Loucy (cell line): Measurements from ENCODE around the gene CISD1.

Experiments used
- H2AFZ ChIP-seq: fragments of 200-600 bp; sonication (generic); 2 replicates; pipeline ENCODE4 v1.6.0; 2016; ENCODE audit warnings: antibody characterized with exemption, mild to moderate bottlenecking, low read length, moderate library complexity
- H3F3A ChIP-seq: fragments of 200-600 bp; 2 replicates; pipeline ENCODE4 v1.6.0; 2016; ENCODE audit warnings: antibody characterized with exemption, low read depth, mild to moderate bottlenecking
- H3K27me3 ChIP-seq: fragments of 200-600 bp; sonication (generic); 2 replicates; pipeline ENCODE4 v1.6.1; 2014; ENCODE audit warnings: low read length, mild to moderate bottlenecking; ENCODE audit not compliant: insufficient read depth, poor library complexity, severe bottlenecking
- H3K36me3 ChIP-seq: fragments of 200-600 bp; sonication (generic); 2 replicates; pipeline ENCODE4 v1.6.1; 2016; ENCODE audit warnings: low read length; ENCODE audit not compliant: insufficient read depth
- H3K4me1 ChIP-seq: fragments of 200-600 bp; sonication (generic); 2 replicates; pipeline ENCODE4 v1.5.1; 2014; ENCODE audit warnings: low read length, mild to moderate bottlenecking; ENCODE audit not compliant: insufficient read depth, poor library complexity, severe bottlenecking
- H3K4me2 ChIP-seq: fragments of 200-600 bp; sonication (generic); 2 replicates; pipeline ENCODE4 v1.6.0; 2014; ENCODE audit warnings: antibody characterized with exemption, low read length, low read depth, mild to moderate bottlenecking; ENCODE audit not compliant: poor library complexity, severe bottlenecking
- H3K4me3 ChIP-seq: fragments of 200-600 bp; sonication (generic); 2 replicates; pipeline ENCODE4 v1.5.1; 2014; ENCODE audit warnings: low read length, mild to moderate bottlenecking, mixed read lengths; ENCODE audit not compliant: poor library complexity, severe bottlenecking
- H3K79me2 ChIP-seq: fragments of 200-600 bp; sonication (generic); 2 replicates; pipeline ENCODE4 v1.6.1; 2014; ENCODE audit warnings: low read length; ENCODE audit not compliant: insufficient read depth
- H3K9ac ChIP-seq: fragments of 200-600 bp; sonication (generic); 2 replicates; pipeline ENCODE4 v1.6.0; 2014; ENCODE audit warnings: mild to moderate bottlenecking, low read depth, low read length, moderate library complexity; ENCODE audit not compliant: poor library complexity, severe bottlenecking
- H3K9me2 ChIP-seq: fragments of 200-600 bp; sonication (generic); replicated peaks from 2 replicates; pipeline ENCODE4 v1.6.1; 2016; ENCODE audit warnings: low read depth, low read length, mixed read lengths
- H3K9me3 ChIP-seq: fragments of 200-600 bp; sonication (generic); 2 replicates; pipeline ENCODE4 v1.6.1; 2014; ENCODE audit warnings: mild to moderate bottlenecking, antibody characterized with exemption, low read length, low read depth; ENCODE audit not compliant: insufficient read depth
- H4K20me1 ChIP-seq: fragments of 200-600 bp; sonication (generic); 2 replicates; pipeline ENCODE4 v1.6.0; 2014; ENCODE audit warnings: antibody characterized with exemption, low read length, mild to moderate bottlenecking; ENCODE audit not compliant: insufficient read depth, poor library complexity, severe bottlenecking
- CTCF ChIP-seq: fragments of 200-600 bp; sonication (generic); conservative IDR thresholded peaks from 2 replicates; pipeline ENCODE4 v1.5.1; 2014; ENCODE audit warnings: mild to moderate bottlenecking, antibody characterized with exemption, low read length
- EZH2phosphoT487 ChIP-seq: fragments of 200-600 bp; IDR thresholded peaks from 2 replicates; pipeline ENCODE4 v1.6.1; 2018; ENCODE audit warnings: antibody characterized with exemption, mild to moderate bottlenecking, moderate library complexity, borderline replicate concordance

The CISD1 gene

GRCh38 chr10:58322835-58323209 is 53.9 kb downstream of the CISD1 start:
- H3K79me2 ChIP-seq = no peaks in the 10 kb centered on the region
- H3K9ac ChIP-seq = no peak overlapping the region
- H3K9me3 ChIP-seq = no peaks in the 10 kb centered on the region
- TF ChIP-seq EZH2phosphoT487 (no peak), CTCF (no peak)
- no peak overlapping the region for H3K4me2 ChIP-seq
- no peaks in the 10 kb centered on the region; the same call in 1 of the 2 replicates for H3K9me2 ChIP-seq
- peaks cover 4% of the 10 kb centered on the region for H3K4me1 ChIP-seq
- H3K36me3 ChIP-seq = no peaks in the 10 kb centered on the region
- no peaks in the 10 kb centered on the region for H3K27me3 ChIP-seq
- no peaks in the 10 kb centered on the region for H4K20me1 ChIP-seq
- no peaks in the 10 kb centered on the region for H3F3A ChIP-seq
- no peak overlapping the region for H2AFZ ChIP-seq
- no peak overlapping the region for H3K4me3 ChIP-seq

GRCh38 chr10:58326967-58327381 is 58.0 kb downstream of the CISD1 start:
- Histone ChIP-seq H3K9me3 (no peaks in the 10 kb centered on the region), H3K4me1 (peaks cover 4% of the 10 kb centered on the region), H3K79me2 (no peaks in the 10 kb centered on the region), H3K27me3 (no peaks in the 10 kb centered on the region), H2AFZ (no peak overlapping the region), H3F3A (no peaks in the 10 kb centered on the region), H3K9ac (no peak overlapping the region), H3K9me2 (no peaks in the 10 kb centered on the region), H3K4me3 (no peak overlapping the region), H3K4me2 (no peak overlapping the region), H3K36me3 (no peaks in the 10 kb centered on the region), H4K20me1 (no peaks in the 10 kb centered on the region)
- TF ChIP-seq EZH2phosphoT487 (no peak), CTCF (no peak)

GRCh38 chr10:58328233-58328632 is 59.3 kb downstream of the CISD1 start:
- Histone ChIP-seq H3K79me2 (no peaks in the 10 kb centered on the region), H3K9ac (no peak overlapping the region), H3K9me3 (no peaks in the 10 kb centered on the region), H3K36me3 (no peaks in the 10 kb centered on the region), H3K4me1 (no peaks in the 10 kb centered on the region), H3K4me2 (no peak overlapping the region), H4K20me1 (no peaks in the 10 kb centered on the region), H3F3A (no peaks in the 10 kb centered on the region), H3K27me3 (no peaks in the 10 kb centered on the region), H3K4me3 (no peak overlapping the region), H3K9me2 (no peaks in the 10 kb centered on the region), H2AFZ (no peak overlapping the region)
- TF ChIP-seq CTCF = no peak
- TF ChIP-seq EZH2phosphoT487 = no peak
